SU-DHL-6 (cell line): Measurements from ENCODE around the gene FBXO38.

Source experiments
- CTCF ChIP-seq: fragments of 200-600 bp; sonication (generic); IDR thresholded peaks from one replicate; pipeline ENCODE4 v1.5.1; 2017; ENCODE audit warnings: antibody characterized with exemption, mild to moderate bottlenecking, low read length, moderate library complexity; ENCODE audit not compliant: insufficient read depth, poor library complexity, severe bottlenecking
- EZH2phosphoT487 ChIP-seq: fragments of 200-600 bp; sonication (generic), shearing (Covaris generic); conservative IDR thresholded peaks from 2 replicates; pipeline ENCODE4 v1.6.1; 2018; ENCODE audit warnings: mild to moderate bottlenecking, antibody characterized with exemption, low read length, moderate library complexity, mixed read lengths

DNA sequence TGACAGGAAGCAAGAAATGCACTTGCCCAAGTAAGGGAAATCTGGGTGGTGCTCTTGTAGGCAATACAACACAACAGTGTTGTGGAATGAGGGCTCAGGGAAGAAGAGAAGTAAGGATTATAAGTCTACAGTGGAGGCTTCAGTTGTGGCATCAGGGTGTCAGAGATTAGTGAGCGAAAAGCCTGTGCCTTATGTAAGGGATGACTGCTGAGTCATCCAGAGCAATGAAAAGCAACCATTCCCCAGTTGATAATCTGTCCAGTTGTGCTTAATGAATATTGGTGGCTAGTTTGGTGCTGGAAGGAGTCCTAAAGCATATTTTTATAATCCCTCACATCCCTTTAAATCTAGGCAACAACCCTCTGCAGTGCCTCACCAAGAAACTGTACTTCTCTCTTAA is 42.0 kb downstream of the FBXO38 start:
- TF ChIP-seq CTCF (no peak), EZH2phosphoT487 (no peak)
